ENCODE measurements around the gene HBZ. TPM values are rescaled to one million over a fixed set of nuclear protein-coding genes. Genes with fewer than 3 reads are reported as not detected.
"Not testable (repeated sequence)": the region's sequence is repeated elsewhere in the genome, so short reads cannot be mapped to it uniquely, and the experiment has no call there.

The HBZ gene
- total and polyA plus RNA-seq, 7 donors, result 0.10 TPM; not detected in 6

- intact Hi-C loops (cut with DNase I), result no loop called here
- Histone ChIP-seq H3K4me1 (peaks cover 0 to 11% (median 3%) of the 10 kb centered on the region in 4 donors), H3K9me3 (no peaks in the 10 kb centered on the region), H3K4me3 (no peak overlapping the region), H3K27me3 (no peaks in the 10 kb centered on the region), H3K27ac (no peak overlapping the region), H3K36me3 (peaks cover 0 to 25% (median 0%) of the 10 kb centered on the region in 4 donors)
- DNase-seq, result no peak
- WGBS, 2 donors, result 94% methylated on average over 2 of the region's 2 CpGs
- TF ChIP-seq CTCF (IDR thresholded peaks at IDR 0.05) (no peak), POLR2A (IDR thresholded peaks at IDR 0.05) (no peak), POLR2AphosphoS5 (IDR thresholded peaks at IDR 0.05) (no peak), EP300 (IDR thresholded peaks at IDR 0.05) (no peak)
These were observed 31.7 kb upstream of the HBZ start for GRCh38 chr16:120756-121155.

- Histone ChIP-seq H3K9me3 (no peaks in the 10 kb centered on the region), H3K4me3 (no peak overlapping the region), H3K36me3 (peaks cover 0 to 12% (median 0%) of the 10 kb centered on the region in 4 donors), H3K4me1 (peaks cover 0 to 8% (median 3%) of the 10 kb centered on the region in 4 donors), H3K27ac (no peak overlapping the region), H3K27me3 (no peaks in the 10 kb centered on the region)
- intact Hi-C loops (cut with DNase I), result no loop called here
- 80 to 95% methylated on average over 1 of the region's 1 CpG for WGBS, 2 donors
- no peak for DNase-seq
- TF ChIP-seq EP300 (IDR thresholded peaks at IDR 0.05) (no peak), POLR2A (IDR thresholded peaks at IDR 0.05) (no peak), CTCF (IDR thresholded peaks at IDR 0.05) (no peak), POLR2AphosphoS5 (IDR thresholded peaks at IDR 0.05) (no peak)
These were observed 30.1 kb upstream of the HBZ start for GRCh38 chr16:122361-122760.

- H3K27ac ChIP-seq; H3K27me3 ChIP-seq; H3K4me3 ChIP-seq; H3K9me3 ChIP-seq; DNase-seq; H3K4me1 ChIP-seq; intact Hi-C loops (cut with DNase I): not testable (repeated sequence)
- 87 to 88% methylated on average over 19 of the region's 19 CpGs for WGBS, 2 donors
- peaks cover 0 to 12% (median 0%) of the 10 kb centered on the region in 4 donors for H3K36me3 ChIP-seq
These were observed 28.7 kb upstream of the HBZ start for GRCh38 chr16:123558-124350.

GRCh38 chr16:125011-125410 is 27.4 kb upstream of the HBZ start:
- WGBS, 2 donors, result 95 to 96% methylated on average over 3 of the region's 3 CpGs
- Histone ChIP-seq H3K9me3 (no peaks in the 10 kb centered on the region), H3K27me3 (no peaks in the 10 kb centered on the region), H3K4me3 (no peak overlapping the region), H3K36me3 (peaks cover 0 to 12% (median 0%) of the 10 kb centered on the region in 4 donors), H3K4me1 (no peaks in the 10 kb centered on the region), H3K27ac (no peak overlapping the region)
- no peak for DNase-seq
- no peak for TF ChIP-seq POLR2A (IDR thresholded peaks at IDR 0.05)
- TF ChIP-seq EP300 (IDR thresholded peaks at IDR 0.05), result no peak
- TF ChIP-seq POLR2AphosphoS5 (IDR thresholded peaks at IDR 0.05), result no peak
- intact Hi-C loops (cut with DNase I), result no loop called here

- 85 to 96% methylated on average over 2 of the region's 2 CpGs for WGBS, 2 donors
- no peaks in the 10 kb centered on the region for H3K9me3 ChIP-seq
These were observed 23.4 kb upstream of the HBZ start for GRCh38 chr16:129075-129474.

More at GRCh38 chr16:129075-129474, 23.4 kb upstream of the HBZ start:
- Histone ChIP-seq H3K4me3 (no peak overlapping the region), H3K27ac (no peak overlapping the region), H3K27me3 (no peaks in the 10 kb centered on the region), H3K36me3 (peaks cover 0 to 7% (median 0%) of the 10 kb centered on the region in 4 donors), H3K4me1 (no peaks in the 10 kb centered on the region)
- DNase-seq, result no peak
- intact Hi-C loops (cut with DNase I), result no loop called here
- no peak for TF ChIP-seq EP300 (IDR thresholded peaks at IDR 0.05)
- TF ChIP-seq CTCF (IDR thresholded peaks at IDR 0.05), result no peak
- TF ChIP-seq POLR2AphosphoS5 (IDR thresholded peaks at IDR 0.05), result no peak
- TF ChIP-seq POLR2A (IDR thresholded peaks at IDR 0.05), result no peak

Measured in sigmoid colon (tissue), 7 donors.